ENCODE data around the gene ARID1B.
"Not testable (repeated sequence)": the region's sequence is repeated elsewhere in the genome, so short reads cannot be mapped to it uniquely, and the experiment has no call there.

The ARID1B gene

GRCh38 chr6:157035546-157035945 is 258.4 kb downstream of the ARID1B start:
- DNase-seq (ENCODE audit: insufficient read length, low spot score): no peak

GRCh38 chr6:157036245-157036711 is 259.1 kb downstream of the ARID1B start:
- FAIRE-seq: peak; percentile 26
- DNase-seq (ENCODE audit: insufficient read length, low spot score): no peak

More at GRCh38 chr6:157035546-157035945, 258.4 kb downstream of the ARID1B start:
- FAIRE-seq: no peak

GRCh38 chr6:157037165-157037564 is 260.0 kb downstream of the ARID1B start:
- DNase-seq (ENCODE audit: insufficient read length, low spot score) (no peak), FAIRE-seq (no peak)

GRCh38 chr6:157038610-157039009 is 261.4 kb downstream of the ARID1B start:
- no peak for FAIRE-seq
- DNase-seq (ENCODE audit: insufficient read length, low spot score): no peak

GRCh38 chr6:157039639-157040038 is 262.5 kb downstream of the ARID1B start:
- not testable (repeated sequence) for FAIRE-seq; DNase-seq (ENCODE audit: insufficient read length, low spot score)

GRCh38 chr6:157040191-157040590 is 263.0 kb downstream of the ARID1B start:
- no peak for FAIRE-seq
- DNase-seq (ENCODE audit: insufficient read length, low spot score): no peak

GRCh38 chr6:157045831-157046454 is 268.8 kb downstream of the ARID1B start:
- no peak for DNase-seq (ENCODE audit: insufficient read length, low spot score)
- FAIRE-seq: peak; percentile 83

- DNase-seq (ENCODE audit: insufficient read length, low spot score): no peak
- no peak for FAIRE-seq
These were observed 269.6 kb downstream of the ARID1B start for GRCh38 chr6:157046776-157047175.

GRCh38 chr6:157047328-157047727 is 270.1 kb downstream of the ARID1B start:
- no peak for DNase-seq (ENCODE audit: insufficient read length, low spot score)
- FAIRE-seq: no peak

- FAIRE-seq: peak; percentile 58
- no peak for DNase-seq (ENCODE audit: insufficient read length, low spot score)
These were observed 270.8 kb downstream of the ARID1B start for GRCh38 chr6:157047951-157048350.

- FAIRE-seq: no peak
- no peak for DNase-seq (ENCODE audit: insufficient read length, low spot score)
These were observed 272.0 kb downstream of the ARID1B start for GRCh38 chr6:157049133-157049532.

GRCh38 chr6:157050537-157051265 is 273.5 kb downstream of the ARID1B start:
- FAIRE-seq (no peak), DNase-seq (ENCODE audit: insufficient read length, low spot score) (no peak)

- DNase-seq (ENCODE audit: insufficient read length, low spot score) (no peak), FAIRE-seq (peak; percentile 61)
These were observed 277.4 kb downstream of the ARID1B start for GRCh38 chr6:157054531-157054979.

GRCh38 chr6:157055863-157056262 is 278.7 kb downstream of the ARID1B start:
- peak; percentile 53 for FAIRE-seq

GRCh38 chr6:157056275-157056674 is 279.1 kb downstream of the ARID1B start:
- DNase-seq (ENCODE audit: insufficient read length, low spot score): no peak
- FAIRE-seq: no peak

More at GRCh38 chr6:157055863-157056262, 278.7 kb downstream of the ARID1B start:
- DNase-seq (ENCODE audit: insufficient read length, low spot score): no peak

- DNase-seq (ENCODE audit: insufficient read length, low spot score) (no peak), FAIRE-seq (no peak)
These were observed 281.4 kb downstream of the ARID1B start for GRCh38 chr6:157058574-157058973.

GRCh38 chr6:157059781-157060180 is 282.6 kb downstream of the ARID1B start:
- no peak for DNase-seq (ENCODE audit: insufficient read length, low spot score)
- FAIRE-seq: no peak

- FAIRE-seq (no peak), DNase-seq (ENCODE audit: insufficient read length, low spot score) (no peak)
These were observed 283.3 kb downstream of the ARID1B start for GRCh38 chr6:157060440-157060952.

- DNase-seq (ENCODE audit: insufficient read length, low spot score) (no peak), FAIRE-seq (no peak)
These were observed 284.8 kb downstream of the ARID1B start for GRCh38 chr6:157061770-157062594.

- no peak for FAIRE-seq
- DNase-seq (ENCODE audit: insufficient read length, low spot score): no peak
These were observed 286.2 kb downstream of the ARID1B start for GRCh38 chr6:157063176-157063905.

Measured in GM19239 (cell line).